ENCODE data around the gene APBA3.

DNA sequence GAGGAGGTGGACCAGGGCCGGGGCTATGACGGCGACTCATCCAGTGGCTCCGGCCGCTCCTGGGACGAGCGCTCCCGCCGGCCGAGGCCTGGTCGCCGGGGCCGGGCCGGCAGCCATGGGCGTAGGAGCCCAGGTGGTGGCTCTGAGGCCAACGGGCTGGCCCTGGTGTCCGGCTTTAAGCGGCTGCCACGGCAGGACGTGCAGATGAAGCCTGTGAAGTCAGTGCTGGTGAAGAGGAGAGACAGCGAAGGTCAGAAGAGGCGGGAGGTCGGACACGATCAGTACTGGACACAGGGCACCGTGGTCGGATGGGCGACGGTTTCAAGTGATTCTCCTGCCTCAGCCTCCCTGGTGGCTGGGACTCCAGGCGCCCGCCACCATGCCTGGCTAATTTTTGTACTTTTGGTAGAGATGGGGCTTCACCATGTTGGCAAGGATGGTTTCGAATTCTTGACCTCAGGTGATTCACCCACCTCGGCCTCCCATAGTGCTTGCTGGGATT is 31.0 kb downstream of the APBA3 start:
- TF ChIP-seq, protein P1, sequence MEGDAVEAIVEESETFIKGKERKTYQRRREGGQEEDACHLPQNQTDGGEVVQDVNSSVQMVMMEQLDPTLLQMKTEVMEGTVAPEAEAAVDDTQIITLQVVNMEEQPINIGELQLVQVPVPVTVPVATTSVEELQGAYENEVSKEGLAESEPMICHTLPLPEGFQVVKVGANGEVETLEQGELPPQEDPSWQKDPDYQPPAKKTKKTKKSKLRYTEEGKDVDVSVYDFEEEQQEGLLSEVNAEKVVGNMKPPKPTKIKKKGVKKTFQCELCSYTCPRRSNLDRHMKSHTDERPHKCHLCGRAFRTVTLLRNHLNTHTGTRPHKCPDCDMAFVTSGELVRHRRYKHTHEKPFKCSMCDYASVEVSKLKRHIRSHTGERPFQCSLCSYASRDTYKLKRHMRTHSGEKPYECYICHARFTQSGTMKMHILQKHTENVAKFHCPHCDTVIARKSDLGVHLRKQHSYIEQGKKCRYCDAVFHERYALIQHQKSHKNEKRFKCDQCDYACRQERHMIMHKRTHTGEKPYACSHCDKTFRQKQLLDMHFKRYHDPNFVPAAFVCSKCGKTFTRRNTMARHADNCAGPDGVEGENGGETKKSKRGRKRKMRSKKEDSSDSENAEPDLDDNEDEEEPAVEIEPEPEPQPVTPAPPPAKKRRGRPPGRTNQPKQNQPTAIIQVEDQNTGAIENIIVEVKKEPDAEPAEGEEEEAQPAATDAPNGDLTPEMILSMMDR (IDR thresholded peaks at IDR 0.05): no peak
- no peak for TF ChIP-seq POLR2A (IDR thresholded peaks at IDR 0.05)

All from heart left ventricle (tissue), 13 donors.